Stomach smooth muscle (tissue), 2 donors: ENCODE results near the gene DENND4B.

ENCODE experiments used
- H3K27ac ChIP-seq: one replicate; pipeline ENCODE4 v1.7.0; 2013; ENCODE audit warnings: mild to moderate bottlenecking, low read length, inconsistent platforms
- H3K27me3 ChIP-seq, 2 donors: one replicate each; pipeline ENCODE4 v1.7.0; 2013; ENCODE audit warnings: low read length in 2 of 2; ENCODE audit not compliant: insufficient read depth in 2 of 2, control insufficient read depth in 1 of 2
- H3K36me3 ChIP-seq, 2 donors: one replicate each; pipeline ENCODE4 v1.7.0; 2013; ENCODE audit warnings: low read length in 2 of 2; ENCODE audit not compliant: control insufficient read depth in 2 of 2, insufficient read depth in 2 of 2
- H3K4me1 ChIP-seq: one replicate; pipeline ENCODE4 v1.7.0; 2013; ENCODE audit warnings: low read length; ENCODE audit not compliant: control insufficient read depth, insufficient read depth
- H3K4me3 ChIP-seq, 2 donors: one replicate each; pipeline ENCODE4 v1.7.0; 2013; ENCODE audit warnings: low read length in 2 of 2
- H3K9ac ChIP-seq, 2 donors: one replicate each; pipeline ENCODE4 v1.7.0; 2013; ENCODE audit warnings: low read length in 2 of 2, mild to moderate bottlenecking in 1 of 2
- H3K9me3 ChIP-seq, 2 donors: one replicate each; pipeline ENCODE4 v1.7.0; 2013; ENCODE audit warnings: low read length in 2 of 2; ENCODE audit not compliant: control insufficient read depth in 2 of 2
- donor health status: healthy.
- donor health status: Pancreatic carcinoma.

DENND4B gene

GRCh38 chr1:153958111-153958960 lies 11.8 kb upstream of the DENND4B start, which contains the start of gene CRTC2:
Gene CRTC2 (minus strand): TSS chr1:153958612. CDS start chr1:153958497, 115 bp downstream.
- Histone ChIP-seq H3K36me3 (peaks cover 22 to 26% of the 10 kb centered on the region in 2 donors), H3K4me1 (peaks cover 60% of the 10 kb centered on the region), H3K9me3 (no peaks in the 10 kb centered on the region), H3K27me3 (no peaks in the 10 kb centered on the region), H3K4me3 (peak within 1 kb of the TSS; percentile 86 to 95), H3K27ac (peak within 1 kb of the TSS; percentile 77), H3K9ac (peak within 1 kb of the TSS; percentile 85 to 88)

DNA sequence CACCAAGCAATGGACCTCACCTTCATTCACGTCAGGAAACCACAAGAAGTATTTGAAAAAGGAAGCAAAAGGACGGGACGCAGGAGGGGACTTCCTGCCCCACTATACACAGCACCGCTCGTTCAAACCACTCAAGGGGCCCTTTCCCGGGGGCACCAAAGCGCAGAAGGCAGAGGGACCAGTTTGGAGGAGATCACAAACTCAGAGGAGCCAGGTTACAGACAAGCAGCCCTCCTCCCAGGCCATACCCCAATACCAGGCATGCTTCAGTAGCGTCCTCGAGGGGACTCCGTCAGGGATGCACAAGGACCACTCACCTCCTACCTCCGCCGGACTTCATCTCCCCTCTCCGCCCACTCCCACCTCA lies 11.2 kb upstream of the DENND4B start:
- Histone ChIP-seq H3K9ac (peak overlapping the region; percentile 85 to 88), H3K27me3 (no peaks in the 10 kb centered on the region), H3K27ac (peak overlapping the region; percentile 77), H3K9me3 (no peaks in the 10 kb centered on the region), H3K4me3 (peak overlapping the region; percentile 86 to 95), H3K36me3 (peaks cover 22 to 26% of the 10 kb centered on the region in 2 donors), H3K4me1 (peaks cover 56% of the 10 kb centered on the region)

GRCh38 chr1:153956997-153957715 lies 10.6 kb upstream of the DENND4B start:
- Histone ChIP-seq H3K9ac (peak overlapping the region; percentile 85 to 88), H3K27me3 (no peaks in the 10 kb centered on the region), H3K4me1 (peaks cover 50% of the 10 kb centered on the region), H3K9me3 (no peaks in the 10 kb centered on the region), H3K4me3 (peak overlapping the region; percentile 86 to 95), H3K27ac (peak overlapping the region; percentile 77), H3K36me3 (peaks cover 27 to 32% of the 10 kb centered on the region in 2 donors)

GRCh38 chr1:153954826-153955225 lies 8.3 kb upstream of the DENND4B start:
- Histone ChIP-seq H3K27ac (no peak overlapping the region), H3K4me3 (no peak overlapping the region), H3K27me3 (no peaks in the 10 kb centered on the region), H3K9ac (no peak overlapping the region), H3K36me3 (peaks cover 34 to 42% of the 10 kb centered on the region in 2 donors), H3K9me3 (no peaks in the 10 kb centered on the region), H3K4me1 (peaks cover 35% of the 10 kb centered on the region)

GRCh38 chr1:153953859-153954365 lies 7.4 kb upstream of the DENND4B start:
- Histone ChIP-seq H3K27me3 (no peaks in the 10 kb centered on the region), H3K4me1 (peaks cover 29% of the 10 kb centered on the region), H3K9ac (no peak overlapping the region), H3K36me3 (peaks cover 39 to 43% of the 10 kb centered on the region in 2 donors), H3K27ac (no peak overlapping the region), H3K4me3 (no peak overlapping the region), H3K9me3 (no peaks in the 10 kb centered on the region)

DNA sequence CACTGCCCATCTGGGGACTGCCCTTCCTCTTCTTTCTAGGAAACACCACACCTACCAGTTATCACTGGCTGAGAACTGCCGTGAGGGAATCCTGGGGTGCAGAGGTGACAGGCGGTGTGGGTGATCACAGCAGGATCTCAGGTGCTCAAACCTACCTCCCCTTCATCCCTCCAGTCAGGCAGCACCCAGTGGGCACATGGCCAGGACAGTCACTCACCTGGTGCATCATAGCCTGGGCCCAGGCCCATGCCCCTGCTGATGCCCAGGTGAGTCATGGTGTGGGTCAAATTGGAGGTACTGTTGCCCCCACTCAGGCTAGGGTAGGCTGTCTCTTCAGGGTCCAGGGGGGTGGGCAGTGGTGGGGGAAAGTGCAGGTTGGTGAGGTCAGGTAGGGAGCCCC lies 5.3 kb upstream of the DENND4B start:
- Histone ChIP-seq H3K27ac (no peak overlapping the region), H3K4me3 (no peak overlapping the region), H3K4me1 (peaks cover 20% of the 10 kb centered on the region), H3K27me3 (no peaks in the 10 kb centered on the region), H3K9me3 (no peaks in the 10 kb centered on the region), H3K9ac (no peak overlapping the region), H3K36me3 (peaks cover 49 to 54% of the 10 kb centered on the region in 2 donors)

GRCh38 chr1:153951183-153951582 lies 4.7 kb upstream of the DENND4B start:
- no peak overlapping the region for H3K4me3 ChIP-seq
- H3K9me3 ChIP-seq = no peaks in the 10 kb centered on the region
- no peaks in the 10 kb centered on the region for H3K27me3 ChIP-seq
- peaks cover 16% of the 10 kb centered on the region for H3K4me1 ChIP-seq
- no peak overlapping the region for H3K27ac ChIP-seq
- H3K9ac ChIP-seq = no peak overlapping the region
- peaks cover 49 to 54% of the 10 kb centered on the region in 2 donors for H3K36me3 ChIP-seq

- Histone ChIP-seq H3K27me3 (no peaks in the 10 kb centered on the region), H3K9ac (peak overlapping the region; percentile 87 to 91), H3K36me3 (peaks cover 37 to 38% of the 10 kb centered on the region in 2 donors), H3K9me3 (no peaks in the 10 kb centered on the region), H3K27ac (peak overlapping the region; percentile 90), H3K4me1 (peaks cover 18% of the 10 kb centered on the region), H3K4me3 (peak overlapping the region; percentile 85 to 89)
Observed at GRCh38 chr1:153945795-153946621, 510 bp downstream of the DENND4B start.

GRCh38 chr1:153945131-153945794 lies 1.3 kb downstream of the DENND4B start:
- Histone ChIP-seq H3K4me1 (peaks cover 21% of the 10 kb centered on the region), H3K9ac (peak overlapping the region; percentile 87 to 91), H3K36me3 (peaks cover 33 to 38% of the 10 kb centered on the region in 2 donors), H3K4me3 (peak overlapping the region; percentile 85 to 89), H3K9me3 (no peaks in the 10 kb centered on the region), H3K27me3 (no peaks in the 10 kb centered on the region), H3K27ac (peak overlapping the region; percentile 90)

GRCh38 chr1:153944827-153945117 lies 1.7 kb downstream of the DENND4B start:
- no peaks in the 10 kb centered on the region for H3K9me3 ChIP-seq
- peak overlapping the region; percentile 42 to 91 for H3K9ac ChIP-seq
- peaks cover 33 to 34% of the 10 kb centered on the region in 2 donors for H3K36me3 ChIP-seq
- H3K27ac ChIP-seq = peak overlapping the region; percentile 90
- no peaks in the 10 kb centered on the region for H3K27me3 ChIP-seq
- peaks cover 22% of the 10 kb centered on the region for H3K4me1 ChIP-seq
- H3K4me3 ChIP-seq = peak overlapping the region; percentile 85 to 89
